Measurements from ENCODE around the gene SUSD4. TPM values are rescaled to one million over a fixed set of nuclear protein-coding genes. Genes with fewer than 3 reads are reported as not detected.

Gene SUSD4
- total and polyA plus RNA-seq, 2 of the 8 experiments (the other 6 are each of a cell fraction or from before 2014, with no cell fraction given), result 3.9 to 5.2 TPM

- H3K79me2 ChIP-seq (ENCODE audit: control insufficient read depth in 1 of 2, insufficient read depth in 2 of 2, low read length in 2 of 2), result no peaks in the 10 kb centered on the region
- no peak overlapping the region for H2BK15ac ChIP-seq (ENCODE audit: low read length)
- H3K4ac ChIP-seq (replicated peaks; ENCODE audit: insufficient read length, low read depth, low read length), result no peak overlapping the region
- no peak overlapping the region for H3K18ac ChIP-seq (ENCODE audit: extremely low read depth, low read length)
- H4K8ac ChIP-seq (ENCODE audit: extremely low read depth, insufficient read depth, low read length), result no peak overlapping the region
- H4K20me1 ChIP-seq (replicated peaks in 1 of 2; ENCODE audit: control insufficient read depth in 1 of 2, insufficient read depth in 2 of 2, low read length in 2 of 2), result no peaks in the 10 kb centered on the region
- no peak overlapping the region for H3K9ac ChIP-seq (replicated peaks in 1 of 4; ENCODE audit: extremely low read depth in 1 of 4, low read depth in 3 of 4, low read length in 3 of 4)
- no peak overlapping the region for H3K4me3 ChIP-seq (ENCODE audit: extremely low read depth in 1 of 4, insufficient read depth in 2 of 4, low read depth in 3 of 4, low read length in 4 of 4)
- no peak overlapping the region for H2AK5ac ChIP-seq (ENCODE audit: low read depth, low read length)
- no peak overlapping the region for H2AFZ ChIP-seq (ENCODE audit: low read length)
- FAIRE-seq, result no peak
- H3K14ac ChIP-seq (ENCODE audit: insufficient read length), result no peak overlapping the region
- H3K27me3 ChIP-seq (replicated peaks in 1 of 4; ENCODE audit: control insufficient read depth in 3 of 4, extremely low read depth in 1 of 4, insufficient read depth in 3 of 4, low read length in 3 of 4), result no peaks in the 10 kb centered on the region; a peak in 1 of 7 replicates
- ChIA-PET POLR2A (ENCODE audit: partially characterized antibody) (no interaction called here), CTCF (ENCODE audit: partially characterized antibody) (interaction anchor here (0.5 to 2.1 kb wide), 4 partner anchors 51 to 1874 kb away, joined by 3 to 6 read pairs (median 4); no protein-coding TSS in a partner anchor)
- H3K56ac ChIP-seq (replicated peaks; ENCODE audit: insufficient read length, low read depth, low read length), result no peak overlapping the region
- no peaks in the 10 kb centered on the region for H3K36me3 ChIP-seq (ENCODE audit: control insufficient read depth in 2 of 4, insufficient read depth in 4 of 4, low read length in 3 of 4)
- no peaks in the 10 kb centered on the region for H3K4me1 ChIP-seq (replicated peaks in 1 of 4; ENCODE audit: control insufficient read depth in 3 of 4, insufficient read depth in 4 of 4, low read length in 3 of 4)
- no peak for DNase-seq (ENCODE audit: low read depth in 1 of 2, low spot score in 2 of 2)
- H3K23ac ChIP-seq (ENCODE audit: insufficient read length), result no peak overlapping the region
- WGBS, 2 experiments (ENCODE audit: extremely low coverage in 1 of 2, insufficient coverage in 1 of 2, insufficient read length in 1 of 2, insufficient replicate concordance in 2 of 2, low coverage in 1 of 2, low lambda C conversion rate in 2 of 2, missing lambda C conversion rate in 1 of 2), result 86% methylated on average over 3 of the region's 3 CpGs; no CpG with 5 or more reads in 1 of the 2 experiments
- no peak overlapping the region for H2BK12ac ChIP-seq (ENCODE audit: low read depth, low read length)
- no peaks in the 10 kb centered on the region for H3K23me2 ChIP-seq (ENCODE audit: low read depth, low read length)
- H3K79me1 ChIP-seq (ENCODE audit: low read depth, low read length), result no peaks in the 10 kb centered on the region
- H2BK20ac ChIP-seq (ENCODE audit: low read length), result no peak overlapping the region
- no peak overlapping the region for H4K5ac ChIP-seq (ENCODE audit: insufficient read length, low read depth, low read length)
- H3K9me3 ChIP-seq (ENCODE audit: insufficient read depth in 2 of 2, low read depth in 1 of 2, low read length in 1 of 2), result no peaks in the 10 kb centered on the region
- no peak overlapping the region for H3K27ac ChIP-seq (ENCODE audit: low read depth, low read length)
- H2BK120ac ChIP-seq (replicated peaks; ENCODE audit: low read depth, low read length), result no peak overlapping the region
- H4K91ac ChIP-seq (replicated peaks; ENCODE audit: insufficient read length, low read length), result no peak overlapping the region
- no peak overlapping the region for H2BK5ac ChIP-seq (ENCODE audit: low read depth, low read length)
- H3K4me2 ChIP-seq (ENCODE audit: insufficient read depth in 1 of 2, low read depth in 2 of 2, low read length in 2 of 2), result no peak overlapping the region
- no peak for TF ChIP-seq TAF7 (optimal IDR thresholded peaks at IDR 0.05; ENCODE audit: borderline replicate concordance, low read depth, low read length)
These were observed 137.7 kb downstream of the SUSD4 start for GRCh38 chr1:223226271-223226670.

Measured in H1 (cell line).